Cardiac muscle cell (in vitro differentiated cells and primary cell): ENCODE measurements around the gene MAP3K2. TPM values are rescaled to one million over a fixed set of nuclear protein-coding genes. Genes with fewer than 3 reads are reported as not detected.
A peak's percentile ranks its signal among the peaks of the same experiment; 100 is the strongest.

Source experiments
- DNase-seq, 2 donors: peaks; one replicate each; pipeline versions ENCODE4 v3.0.0 to v3.0.0-alpha.2; 2010 to 2017; ENCODE audit warnings: low read depth in 1 of 2, low spot score in 1 of 2
- H3K27ac ChIP-seq: fragments of 200-600 bp; sonication (generic); 2 replicates; pipeline ENCODE4 v1.5.1; 2016
- H3K27me3 ChIP-seq: fragments of 200-600 bp; sonication (generic); 2 replicates; pipeline ENCODE4 v1.6.0; 2016; ENCODE audit warnings: control low read depth
- H3K36me3 ChIP-seq: fragments of 200-600 bp; sonication (generic); 2 replicates; pipeline ENCODE4 v1.5.1; 2016; ENCODE audit warnings: control low read depth
- H3K4me1 ChIP-seq: fragments of 200-600 bp; sonication (generic); 2 replicates; pipeline ENCODE4 v1.8.1; 2017; ENCODE audit warnings: low read depth, mild to moderate bottlenecking, mixed run types
- H3K4me3 ChIP-seq: fragments of 200-600 bp; sonication (generic); 2 replicates; pipeline ENCODE4 v1.5.1; 2016; ENCODE audit warnings: mild to moderate bottlenecking
- H3K9me3 ChIP-seq: fragments of 200-600 bp; sonication (generic); 2 replicates; pipeline ENCODE4 v1.5.1; 2017; ENCODE audit warnings: low read depth, mild to moderate bottlenecking, control low read depth
- polyA plus RNA-seq: library from polyadenylated mRNA; unstranded; fragments of >200 nt; fragmentation: Nextera tagmentation; extraction: Ambion mirVana; gene quantifications from 2 replicates; pipeline ENCODE4 v1.2.1, GENCODE V29; 2016
- total RNA-seq: library from RNA; depleted of rRNA; stranded (reverse); fragments of >200 nt; gene quantifications from 2 replicates; pipeline ENCODE4 v1.2.3, GENCODE V29; 2016
- TF ChIP-seq, protein P1 (sequence below): IDR thresholded peaks from 2 replicates; pipeline ENCODE4 v1.5.1; 2012; ENCODE audit warnings: low read depth, mild to moderate bottlenecking, low read length

MAP3K2 gene
- total and polyA plus RNA-seq, 2 experiments from 2014 or later: 36.6 to 40.2 TPM

DNA sequence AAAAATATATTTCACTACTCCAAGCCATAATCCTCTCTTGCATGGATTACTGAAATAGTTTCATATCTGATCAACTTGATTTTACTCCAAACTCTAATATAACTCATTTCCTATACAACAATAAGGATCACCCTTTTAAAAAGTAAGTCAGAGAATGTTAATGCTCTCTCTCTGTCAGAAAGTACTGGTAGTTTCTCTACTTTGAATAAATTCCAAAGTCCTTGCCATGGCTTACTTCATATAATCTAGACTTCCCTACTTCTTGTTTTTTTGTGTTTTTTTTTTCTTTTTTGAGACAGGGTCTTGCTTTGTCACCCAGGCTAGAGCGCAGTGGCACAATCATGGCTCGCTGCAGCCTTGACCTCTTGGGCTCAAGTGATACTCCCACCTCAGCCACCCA, 36.2 kb downstream of the MAP3K2 start:
- Histone ChIP-seq H3K27me3 (no peaks in the 10 kb centered on the region), H3K4me3 (no peak overlapping the region), H3K9me3 (no peaks in the 10 kb centered on the region), H3K27ac (no peak overlapping the region), H3K4me1 (no peaks in the 10 kb centered on the region), H3K36me3 (no peaks in the 10 kb centered on the region)
- TF ChIP-seq, protein P1, sequence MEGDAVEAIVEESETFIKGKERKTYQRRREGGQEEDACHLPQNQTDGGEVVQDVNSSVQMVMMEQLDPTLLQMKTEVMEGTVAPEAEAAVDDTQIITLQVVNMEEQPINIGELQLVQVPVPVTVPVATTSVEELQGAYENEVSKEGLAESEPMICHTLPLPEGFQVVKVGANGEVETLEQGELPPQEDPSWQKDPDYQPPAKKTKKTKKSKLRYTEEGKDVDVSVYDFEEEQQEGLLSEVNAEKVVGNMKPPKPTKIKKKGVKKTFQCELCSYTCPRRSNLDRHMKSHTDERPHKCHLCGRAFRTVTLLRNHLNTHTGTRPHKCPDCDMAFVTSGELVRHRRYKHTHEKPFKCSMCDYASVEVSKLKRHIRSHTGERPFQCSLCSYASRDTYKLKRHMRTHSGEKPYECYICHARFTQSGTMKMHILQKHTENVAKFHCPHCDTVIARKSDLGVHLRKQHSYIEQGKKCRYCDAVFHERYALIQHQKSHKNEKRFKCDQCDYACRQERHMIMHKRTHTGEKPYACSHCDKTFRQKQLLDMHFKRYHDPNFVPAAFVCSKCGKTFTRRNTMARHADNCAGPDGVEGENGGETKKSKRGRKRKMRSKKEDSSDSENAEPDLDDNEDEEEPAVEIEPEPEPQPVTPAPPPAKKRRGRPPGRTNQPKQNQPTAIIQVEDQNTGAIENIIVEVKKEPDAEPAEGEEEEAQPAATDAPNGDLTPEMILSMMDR: no peak
- DNase-seq: no peak

GRCh38 chr2:127348426-127349000, 39.3 kb downstream of the MAP3K2 start:
- no peaks in the 10 kb centered on the region for H3K4me1 ChIP-seq
- H3K36me3 ChIP-seq: no peaks in the 10 kb centered on the region
- TF ChIP-seq, protein P1: no peak
- peak in 1 of 2 donors; percentile 66 for DNase-seq
- no peaks in the 10 kb centered on the region for H3K9me3 ChIP-seq
- no peak overlapping the region for H3K4me3 ChIP-seq
- H3K27ac ChIP-seq: no peak overlapping the region
- no peaks in the 10 kb centered on the region for H3K27me3 ChIP-seq

DNA sequence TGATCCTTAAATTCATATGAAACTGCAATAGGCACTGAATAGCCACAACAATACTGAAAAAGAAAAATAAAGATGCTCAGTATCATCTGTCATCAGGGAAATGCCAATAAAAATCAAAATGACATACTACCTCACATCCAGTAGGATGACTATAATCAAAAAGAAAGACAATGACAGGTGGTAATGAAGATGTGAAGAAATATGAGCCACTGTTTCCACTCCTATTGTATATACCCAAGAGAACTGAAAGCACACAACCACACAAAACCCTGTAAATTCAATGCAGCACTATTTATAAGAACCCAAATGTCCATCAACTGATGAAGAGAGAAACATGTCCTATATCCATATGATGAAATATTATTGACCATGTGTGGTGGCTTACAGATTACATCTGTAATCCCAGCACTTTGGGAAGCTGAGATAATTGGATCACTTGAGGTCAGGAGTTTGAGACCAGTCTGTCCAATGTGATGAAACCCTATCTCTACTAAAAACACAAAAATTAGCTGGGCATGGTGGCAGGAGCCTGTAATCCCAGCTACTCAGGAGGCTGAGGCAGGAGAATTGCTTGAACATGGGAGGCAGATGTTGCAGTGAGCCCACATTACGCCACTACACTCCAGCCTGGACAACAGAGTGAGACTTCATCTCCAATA, 39.9 kb downstream of the MAP3K2 start:
- Histone ChIP-seq H3K4me1 (no peaks in the 10 kb centered on the region), H3K27ac (no peak overlapping the region), H3K36me3 (no peaks in the 10 kb centered on the region), H3K27me3 (no peaks in the 10 kb centered on the region), H3K4me3 (no peak overlapping the region), H3K9me3 (no peaks in the 10 kb centered on the region)
- DNase-seq: no peak
- TF ChIP-seq, protein P1: no peak

DNA sequence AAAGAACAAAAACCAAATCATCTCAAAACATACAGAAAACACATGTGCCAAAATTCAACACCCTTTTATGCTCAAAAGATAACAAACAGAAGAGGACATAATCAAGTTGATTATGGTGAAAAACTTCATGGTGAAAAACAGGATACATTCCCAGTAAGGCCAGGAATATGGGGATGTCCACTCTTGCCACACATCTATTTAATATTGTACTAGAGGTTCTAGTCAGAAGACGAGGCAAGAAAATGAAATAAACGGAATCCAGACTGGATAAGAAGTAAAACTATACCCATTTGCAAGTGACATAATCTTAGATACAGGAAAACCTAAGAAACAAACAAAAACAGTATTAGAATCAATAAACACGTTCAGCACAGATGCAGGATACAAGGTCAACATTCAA, 40.8 kb downstream of the MAP3K2 start:
- TF ChIP-seq, protein P1: no peak
- Histone ChIP-seq H3K36me3 (no peaks in the 10 kb centered on the region), H3K27me3 (no peaks in the 10 kb centered on the region), H3K4me3 (no peak overlapping the region), H3K27ac (no peak overlapping the region), H3K9me3 (no peaks in the 10 kb centered on the region), H3K4me1 (no peaks in the 10 kb centered on the region)
- DNase-seq: no peak

DNA sequence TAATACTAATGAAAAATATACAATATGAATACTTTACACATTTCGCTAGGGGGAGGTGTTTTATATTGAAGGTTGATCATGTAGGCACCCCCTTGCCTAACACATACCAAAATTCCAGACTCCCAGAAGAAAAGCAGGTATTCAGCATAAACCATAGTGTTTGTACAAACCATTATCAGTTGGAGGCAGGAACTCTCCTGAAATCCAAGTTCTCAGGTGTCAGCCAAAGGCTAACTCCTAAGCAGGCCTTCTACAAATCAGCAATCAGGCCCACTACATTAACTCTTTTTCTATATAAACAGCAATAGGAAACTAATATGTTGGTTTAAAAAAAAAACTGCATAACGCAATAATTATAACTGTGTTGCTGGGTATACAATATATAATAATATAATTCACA, 44.5 kb downstream of the MAP3K2 start:
- H3K4me3 ChIP-seq: no peak overlapping the region
- H3K36me3 ChIP-seq: peaks cover 8% of the 10 kb centered on the region
- DNase-seq: no peak
- H3K27ac ChIP-seq: no peak overlapping the region
- H3K9me3 ChIP-seq: no peaks in the 10 kb centered on the region
- TF ChIP-seq, protein P1: no peak
- H3K4me1 ChIP-seq: no peaks in the 10 kb centered on the region
- H3K27me3 ChIP-seq: no peaks in the 10 kb centered on the region
